ENCODE data around the gene SGCE. TPM values are rescaled to one million over a fixed set of nuclear protein-coding genes. Genes with fewer than 3 reads are reported as not detected.

The SGCE gene
- total and polyA plus RNA-seq, 9 of the 15 experiments (the other 6 are each of a cell fraction or from before 2014, with no cell fraction given) = 0.09 to 0.46 (median 0.28) TPM; not detected in 5

DNA sequence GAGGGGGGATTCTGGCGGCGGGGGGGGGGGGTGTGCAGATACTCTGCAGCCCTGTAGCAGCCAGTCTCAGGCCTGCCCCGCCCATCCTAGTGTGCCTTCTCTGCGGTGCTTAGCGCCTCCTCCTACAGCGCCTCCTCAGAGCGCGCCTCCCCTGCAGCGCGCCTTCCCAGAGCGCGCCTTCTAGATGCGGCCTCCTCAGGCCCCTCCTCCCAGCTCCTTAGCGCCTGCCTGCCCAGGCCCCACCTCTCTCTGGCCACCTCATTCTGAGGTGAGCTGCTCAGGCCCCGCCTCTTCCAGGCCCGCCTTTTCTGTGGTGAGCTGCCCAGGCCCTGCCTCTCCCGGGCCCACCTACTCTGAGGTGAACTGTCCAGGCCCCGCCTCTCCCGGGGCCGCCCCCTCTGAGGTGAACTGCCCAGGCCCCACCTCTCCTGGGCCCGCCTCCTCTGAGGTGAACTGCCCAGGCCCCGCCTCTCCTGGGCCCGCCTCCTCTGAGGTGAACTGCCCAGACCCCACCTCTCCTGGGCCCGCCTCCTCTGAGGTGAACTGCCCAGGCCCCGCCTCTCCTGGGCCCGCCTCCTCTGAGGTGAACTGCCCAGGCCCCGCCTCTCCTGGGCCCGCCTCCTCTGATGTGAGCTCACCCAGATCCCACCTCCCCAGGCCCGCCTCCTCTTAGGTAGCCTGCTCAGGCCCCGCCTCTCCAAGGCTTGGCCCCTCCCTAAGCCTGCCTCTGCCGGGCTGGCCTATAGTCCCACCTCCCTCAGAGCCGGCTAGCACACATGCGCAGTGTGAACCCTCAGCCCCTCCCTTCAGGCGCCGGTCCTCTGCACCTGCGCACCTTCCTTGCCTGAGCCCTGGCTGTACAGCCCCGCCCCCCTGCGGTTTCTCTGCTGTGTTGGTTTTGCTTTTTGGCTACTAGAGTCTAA, 2.1 kb upstream of the SGCE start (continued):
- no peak for TF ChIP-seq JUNB (CRISPR knock-in tag; conservative IDR thresholded peaks at IDR 0.05)

DNA sequence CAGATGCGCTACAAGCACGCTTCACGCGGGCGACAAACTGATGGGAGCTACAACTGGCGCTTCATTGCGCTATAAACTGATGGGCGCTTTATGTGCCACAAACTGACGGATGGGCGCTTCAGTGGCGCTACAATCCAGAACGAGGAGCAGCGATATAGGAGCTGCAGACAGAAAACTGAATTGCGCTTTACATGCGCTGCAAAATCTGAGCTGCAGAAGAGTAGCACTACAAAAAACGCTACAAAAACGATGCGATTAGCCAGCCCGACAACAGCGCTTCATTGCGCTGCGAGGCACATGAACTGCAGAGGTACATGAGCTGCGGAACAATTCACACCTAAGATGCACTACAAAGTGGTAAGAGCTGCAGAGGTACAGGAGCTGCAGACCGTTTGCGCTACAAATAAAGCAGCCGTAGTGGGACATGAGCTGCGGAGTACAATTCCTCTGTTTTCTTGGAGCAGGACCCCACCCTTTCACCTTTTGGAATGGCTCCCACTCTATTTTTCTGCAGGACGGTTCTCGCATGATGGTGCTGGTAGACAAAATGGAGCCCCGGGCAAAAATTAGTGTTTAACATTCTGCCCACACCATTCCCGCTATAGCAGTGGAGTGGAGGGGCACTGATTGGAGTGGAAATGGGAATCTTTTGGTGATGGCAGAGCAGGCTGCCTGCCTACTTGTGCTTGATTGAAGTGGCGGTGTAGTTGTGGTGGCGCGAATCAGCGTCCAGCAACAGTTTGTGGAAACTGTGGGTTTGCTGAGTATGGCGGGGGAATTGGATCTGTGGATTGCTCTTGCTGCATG, 1.2 kb upstream of the SGCE start:
- POLR2A ChIA-PET = no interaction called here
- H3K4me2 ChIP-seq (ENCODE audit: insufficient read depth, low read length) = peak overlapping the region; percentile 68
- no peaks in the 10 kb centered on the region for H4K20me1 ChIP-seq (replicated peaks; ENCODE audit: control insufficient read depth, insufficient read depth, low read length)
- peaks cover 0 to 5% of the 10 kb centered on the region in 2 experiments; a peak in 1 of 5 replicates for H3K27me3 ChIP-seq (ENCODE audit: control insufficient read depth in 2 of 2, insufficient read depth in 2 of 2, low read length in 2 of 2)
- no TSS peak for BruUV-seq (replicated peaks)
- H3K9ac ChIP-seq (ENCODE audit: insufficient read depth in 1 of 2, low read depth in 2 of 2, low read length in 2 of 2) = 0 out of 4 replicates have a peak overlapping the region, but pooled peaks of 1 of the 2 experiments have one; percentile 8
- TF ChIP-seq TEAD2 (tag; IDR thresholded peaks at IDR 0.05) (no peak), KDM1A (IDR thresholded peaks at IDR 0.05) (peak in 1 of 2 experiments; percentile 47; a peak in 2 of 4 replicates)
- TF ChIP-seq, protein P1, sequence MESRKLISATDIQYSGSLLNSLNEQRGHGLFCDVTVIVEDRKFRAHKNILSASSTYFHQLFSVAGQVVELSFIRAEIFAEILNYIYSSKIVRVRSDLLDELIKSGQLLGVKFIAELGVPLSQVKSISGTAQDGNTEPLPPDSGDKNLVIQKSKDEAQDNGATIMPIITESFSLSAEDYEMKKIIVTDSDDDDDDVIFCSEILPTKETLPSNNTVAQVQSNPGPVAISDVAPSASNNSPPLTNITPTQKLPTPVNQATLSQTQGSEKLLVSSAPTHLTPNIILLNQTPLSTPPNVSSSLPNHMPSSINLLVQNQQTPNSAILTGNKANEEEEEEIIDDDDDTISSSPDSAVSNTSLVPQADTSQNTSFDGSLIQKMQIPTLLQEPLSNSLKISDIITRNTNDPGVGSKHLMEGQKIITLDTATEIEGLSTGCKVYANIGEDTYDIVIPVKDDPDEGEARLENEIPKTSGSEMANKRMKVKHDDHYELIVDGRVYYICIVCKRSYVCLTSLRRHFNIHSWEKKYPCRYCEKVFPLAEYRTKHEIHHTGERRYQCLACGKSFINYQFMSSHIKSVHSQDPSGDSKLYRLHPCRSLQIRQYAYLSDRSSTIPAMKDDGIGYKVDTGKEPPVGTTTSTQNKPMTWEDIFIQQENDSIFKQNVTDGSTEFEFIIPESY (CRISPR knock-in tag; IDR thresholded peaks at IDR 0.05) = peak; percentile 87
- CTCF ChIA-PET (ENCODE audit: low intra/inter-chr PET ratio) = no interaction called here
- DNase-seq (ENCODE audit: extremely low read depth in 1 of 4, low spot score in 3 of 4) (peak in 1 of 4 experiments; percentile 5), FAIRE-seq (no peak), ATAC-seq (no peak)
- peak overlapping the region; percentile 76 for H2AFZ ChIP-seq (ENCODE audit: low read depth, low read length)
- H3K9me3 ChIP-seq (replicated peaks; ENCODE audit: control insufficient read depth, insufficient read depth, low read depth, low read length) = 0 out of 2 replicates have a peak, but pooled peaks cover 2% of the 10 kb centered on the region
- H3K4me1 ChIP-seq (replicated peaks in 1 of 2; ENCODE audit: control insufficient read depth in 2 of 2, insufficient read depth in 2 of 2, low read length in 2 of 2) = peaks cover 0 to 10% of the 10 kb centered on the region in 2 experiments; a peak in 2 of 5 replicates
- 42% methylated on average over 36 of the region's 36 CpGs for WGBS (ENCODE audit: insufficient coverage, low coverage, missing lambda C conversion rate)
- peak overlapping the region; percentile 27 for H3K4me3 ChIP-seq
- H3K27ac ChIP-seq (ENCODE audit: extremely low read depth, low read depth, low read length) = no peak overlapping the region
- no peaks in the 10 kb centered on the region for H3K79me2 ChIP-seq (ENCODE audit: control insufficient read depth, insufficient read depth, low read length)
- in situ Hi-C loops (cut with MboI) = no loop called here
- no peaks in the 10 kb centered on the region for H3K36me3 ChIP-seq (ENCODE audit: control insufficient read depth, insufficient read depth, low read length)
- intact Hi-C loops (cut with micrococcal nuclease) = loop anchor here (5.0 to 10.0 kb wide), 2 partner anchors 145 to 212 kb away; no protein-coding TSS in a partner anchor
- H3K9me1 ChIP-seq (ENCODE audit: control insufficient read depth, insufficient read depth, low read length) = no peaks in the 10 kb centered on the region
